Peyer's patch (tissue), 4 donors: ENCODE results near the gene RPA3.

ENCODE experiments used
- POLR2A ChIP-seq, 2 donors: fragments of 450-650 bp; IDR thresholded peaks; one replicate each; pipeline ENCODE4 v1.5.1; 2017; ENCODE audit warnings: antibody characterized with exemption in 2 of 2, mild to moderate bottlenecking in 2 of 2, moderate library complexity in 2 of 2
- TF ChIP-seq, protein P1 (sequence below), 6 experiments: fragments of 450-650 bp in 4 of 6; fragments of 200-600 bp in 2 of 6; sonication (generic) in 1 of 6; IDR thresholded peaks; one replicate each; pipeline ENCODE4 v1.5.1; 2017 to 2019; ENCODE audit warnings: antibody characterized with exemption in 6 of 6, mild to moderate bottlenecking in 3 of 6, moderate library complexity in 1 of 6

DNA sequence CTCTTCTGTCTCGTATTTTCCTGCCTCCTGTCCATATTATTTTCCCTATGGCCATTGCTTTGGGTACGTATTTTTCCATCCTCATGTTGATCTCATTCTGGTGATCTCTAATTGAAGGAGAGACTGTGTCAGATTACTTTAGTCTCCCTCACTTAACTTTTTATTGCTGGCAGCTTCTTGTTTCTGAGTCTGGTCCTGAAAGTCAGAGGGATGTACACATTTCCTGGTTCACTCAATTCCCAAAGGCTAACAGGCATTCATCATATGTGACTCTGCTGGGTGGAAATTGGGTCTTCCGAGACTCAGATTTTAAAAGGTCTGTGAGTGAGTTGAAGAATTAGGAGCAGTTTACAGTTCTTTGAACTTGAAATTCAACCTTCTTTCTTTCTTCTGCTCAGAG is 66.9 kb downstream of the RPA3 start:
- TF ChIP-seq, protein P1, sequence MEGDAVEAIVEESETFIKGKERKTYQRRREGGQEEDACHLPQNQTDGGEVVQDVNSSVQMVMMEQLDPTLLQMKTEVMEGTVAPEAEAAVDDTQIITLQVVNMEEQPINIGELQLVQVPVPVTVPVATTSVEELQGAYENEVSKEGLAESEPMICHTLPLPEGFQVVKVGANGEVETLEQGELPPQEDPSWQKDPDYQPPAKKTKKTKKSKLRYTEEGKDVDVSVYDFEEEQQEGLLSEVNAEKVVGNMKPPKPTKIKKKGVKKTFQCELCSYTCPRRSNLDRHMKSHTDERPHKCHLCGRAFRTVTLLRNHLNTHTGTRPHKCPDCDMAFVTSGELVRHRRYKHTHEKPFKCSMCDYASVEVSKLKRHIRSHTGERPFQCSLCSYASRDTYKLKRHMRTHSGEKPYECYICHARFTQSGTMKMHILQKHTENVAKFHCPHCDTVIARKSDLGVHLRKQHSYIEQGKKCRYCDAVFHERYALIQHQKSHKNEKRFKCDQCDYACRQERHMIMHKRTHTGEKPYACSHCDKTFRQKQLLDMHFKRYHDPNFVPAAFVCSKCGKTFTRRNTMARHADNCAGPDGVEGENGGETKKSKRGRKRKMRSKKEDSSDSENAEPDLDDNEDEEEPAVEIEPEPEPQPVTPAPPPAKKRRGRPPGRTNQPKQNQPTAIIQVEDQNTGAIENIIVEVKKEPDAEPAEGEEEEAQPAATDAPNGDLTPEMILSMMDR (IDR thresholded peaks at IDR 0.05): no peak
- TF ChIP-seq POLR2A (IDR thresholded peaks at IDR 0.05): no peak
